ENCODE data around the gene STYXL2. TPM values are rescaled to one million over a fixed set of nuclear protein-coding genes. Genes with fewer than 3 reads are reported as not detected.

STYXL2 gene
- total and polyA plus RNA-seq, 2 experiments from 2014 or later: 0.17 to 0.40 TPM

- H3K27me3 Mint-ChIP-seq (ENCODE audit: insufficient read depth, low read depth, poor library complexity): peaks cover 2% of the 10 kb centered on the region
- Histone ChIP-seq H3K4me2 (peak overlapping the region; percentile 58), H3F3A (replicated peaks; ENCODE audit: low read depth) (peaks cover 5% of the 10 kb centered on the region; the same call in 1 of the 2 replicates), H3K36me3 (ENCODE audit: insufficient read depth) (no peaks in the 10 kb centered on the region), H3K4me3 (no peak overlapping the region), H3K9me2 (ENCODE audit: insufficient read depth) (peaks cover 17% of the 10 kb centered on the region), H4K20me1 (replicated peaks; ENCODE audit: insufficient read depth) (no peaks in the 10 kb centered on the region), H3K27ac (ENCODE audit: low read depth) (no peak overlapping the region), H3K79me2 (replicated peaks; ENCODE audit: insufficient read depth) (no peaks in the 10 kb centered on the region), H3K4me1 (ENCODE audit: insufficient read depth) (peaks cover 25% of the 10 kb centered on the region), H2AFZ (peak overlapping the region; percentile 6), H3K27me3 (ENCODE audit: insufficient read depth) (no peaks in the 10 kb centered on the region)
- peaks cover 26% of the 10 kb centered on the region for H3K4me1 Mint-ChIP-seq
- no peaks in the 10 kb centered on the region for H3K9me3 Mint-ChIP-seq
- no peak overlapping the region for H3K27ac Mint-ChIP-seq
- DNase-seq (ENCODE audit: low spot score) (no peak), ATAC-seq (no peak)
- no peak for TF ChIP-seq ZNF331 (CRISPR knock-in tag; IDR thresholded peaks at IDR 0.05; ENCODE audit: low read depth)
- no peak for TF ChIP-seq JUNB (IDR thresholded peaks at IDR 0.05; ENCODE audit: unreplicated experiment)
- TF ChIP-seq STAT1 (IDR thresholded peaks at IDR 0.05; ENCODE audit: unreplicated experiment): no peak
- TF ChIP-seq ZNF462 (CRISPR knock-in tag; IDR thresholded peaks at IDR 0.05): no peak
- TF ChIP-seq CTCF (conservative IDR thresholded peaks at IDR 0.05; ENCODE audit: low read depth in 2 of 2): no peak
- TF ChIP-seq POLR2AphosphoS5 (IDR thresholded peaks at IDR 0.05; ENCODE audit: low read depth): no peak
- TF ChIP-seq CREB1 (CRISPR knock-in tag; IDR thresholded peaks at IDR 0.05; ENCODE audit: low read depth): no peak
- no peak for TF ChIP-seq EZH2 (IDR thresholded peaks at IDR 0.05; ENCODE audit: low read depth, unreplicated experiment)
- no peak for TF ChIP-seq ETS1 (IDR thresholded peaks at IDR 0.05)
- TF ChIP-seq ZNF114 (CRISPR knock-in tag; IDR thresholded peaks at IDR 0.05): no peak
- TF ChIP-seq NANOG (IDR thresholded peaks at IDR 0.05; ENCODE audit: borderline replicate concordance): no peak
- no peak overlapping the region for H3K4me3 Mint-ChIP-seq
- no peaks in the 10 kb centered on the region for H3K36me3 Mint-ChIP-seq (ENCODE audit: low read depth)
These were observed 21.8 kb downstream of the STYXL2 start for GRCh38 chr1:167115655-167116054.
